Activated CD4-positive, alpha-beta T cell treated with anti-CD3 and anti-CD28 coated beads for 36 hours (primary cell): ENCODE results near the gene PLEKHH3. TPM values are rescaled to one million over a fixed set of nuclear protein-coding genes. Genes with fewer than 3 reads are reported as not detected.

Source experiments
- ATAC-seq: fragments of 200-7000 bp; cut with Tn5 transposase; one replicate; pipeline ENCODE4 v1.10.0; 2021; ENCODE audit warnings: mild to moderate bottlenecking, moderate library complexity
- CTCF ChIA-PET: fragments of 350-600 bp; sonication (Branson Sonifier 250); formaldehyde crosslinking; loops from one replicate; lab custom pipeline; 2021; ENCODE audit warnings: antibody characterized with exemption; lab: Charles Lee
- POLR2A ChIA-PET: fragments of 350-600 bp; sonication (Branson Sonifier 250); formaldehyde crosslinking; loops from one replicate; lab custom pipeline; 2021; ENCODE audit warnings: antibody characterized with exemption, inconsistent platforms; lab: Charles Lee
- DNase-seq: peaks from one replicate; pipeline ENCODE4 v3.0.0-alpha.2; 2020
- H3K27ac Mint-ChIP-seq: one replicate; pipeline ENCODE4 v1.8.0; 2021; ENCODE audit warnings: mixed read lengths
- H3K27me3 Mint-ChIP-seq: one replicate; pipeline ENCODE4 v1.8.0; 2021; ENCODE audit warnings: mixed read lengths
- H3K36me3 Mint-ChIP-seq: one replicate; pipeline ENCODE4 v1.8.0; 2021; ENCODE audit warnings: low read depth, mixed read lengths
- H3K4me1 Mint-ChIP-seq: one replicate; pipeline ENCODE4 v1.8.0; 2021; ENCODE audit warnings: mixed read lengths
- H3K4me3 Mint-ChIP-seq: one replicate; pipeline ENCODE4 v1.8.0; 2021; ENCODE audit warnings: mild to moderate bottlenecking, moderate library complexity, mixed read lengths
- H3K9me3 Mint-ChIP-seq: one replicate; pipeline ENCODE4 v1.8.0; 2021; ENCODE audit warnings: low read depth, mixed read lengths
- intact Hi-C, 2 experiments: fragments of 100-400 bp; cut with DNase I in 1 of 2; cut with micrococcal nuclease in 1 of 2; formaldehyde crosslinking; loops; one replicate each; pipeline versions ENCODE4 v1.14.2 to v1.15.1; 2022 to 2024; cut with DNase I, micrococcal nuclease
- total RNA-seq, 2 experiments: library from RNA; stranded (reverse); gene quantifications; one replicate each; pipeline ENCODE4 v1.2.3, GENCODE V29; 2021

PLEKHH3 gene
- total RNA-seq, 2 experiments from 2014 or later = 0.73 to 0.97 TPM

- POLR2A ChIA-PET = interaction anchor here (0.6 kb wide), 1 partner anchor 50 kb away, joined by 9 read pairs; the partner anchor contains the start of gene TUBG1
- intact Hi-C loops = loop anchor here in 1 of 2 experiments (1.0 kb wide), 2 partner anchors 18 to 50 kb away; partner anchors contain the start of genes RETREG3 and TUBG1
- Mint-ChIP-seq H3K27me3 (no peaks in the 10 kb centered on the region), H3K27ac (peak within 1 kb of the TSS; percentile 67), H3K36me3 (no peaks in the 10 kb centered on the region), H3K9me3 (no peaks in the 10 kb centered on the region), H3K4me1 (peaks cover 26% of the 10 kb centered on the region), H3K4me3 (peak within 1 kb of the TSS; percentile 86)
- CTCF ChIA-PET = interaction anchor here (0.6 to 1.7 kb wide), 4 partner anchors 20 to 157 kb away, joined by 3 to 8 read pairs (median 4); partner anchors contain the start of gene PSMC3IP
- peak; percentile 83 for DNase-seq
- peak; percentile 73 for ATAC-seq
Observed at GRCh38 chr17:42659079-42659931, 17.5 kb downstream of the PLEKHH3 start, which contains the start of gene TUBG2. Gene TUBG2 (plus strand): TSS chr17:42659284. CDS start chr17:42659504, 220 bp downstream.

- Mint-ChIP-seq H3K4me3 (peak overlapping the region; percentile 86), H3K27ac (peak overlapping the region; percentile 29), H3K27me3 (peaks cover 3% of the 10 kb centered on the region), H3K36me3 (no peaks in the 10 kb centered on the region), H3K4me1 (peaks cover 26% of the 10 kb centered on the region), H3K9me3 (no peaks in the 10 kb centered on the region)
- intact Hi-C loops = no loop called here
- ChIA-PET POLR2A (no interaction called here), CTCF (interaction anchor here (1.1 kb wide), 1 partner anchor 78 kb away, joined by 4 read pairs; no protein-coding TSS in a partner anchor)
- ATAC-seq (no peak), DNase-seq (no peak)
Observed at GRCh38 chr17:42657824-42658588, 18.8 kb downstream of the PLEKHH3 start.

- intact Hi-C loops = no loop called here
- Mint-ChIP-seq H3K27me3 (peaks cover 5% of the 10 kb centered on the region), H3K4me3 (no peak overlapping the region), H3K36me3 (no peaks in the 10 kb centered on the region), H3K9me3 (no peaks in the 10 kb centered on the region), H3K27ac (no peak overlapping the region), H3K4me1 (peaks cover 26% of the 10 kb centered on the region)
- ATAC-seq (no peak), DNase-seq (no peak)
- CTCF ChIA-PET = no interaction called here
- POLR2A ChIA-PET = no interaction called here
Observed at GRCh38 chr17:42655528-42655927, 21.3 kb downstream of the PLEKHH3 start.

GRCh38 chr17:42653179-42654124, 23.3 kb downstream of the PLEKHH3 start:
- POLR2A ChIA-PET = interaction anchor here (0.6 kb wide), 1 partner anchor 10 kb away, joined by 6 read pairs; no protein-coding TSS in a partner anchor
- H3K4me1 Mint-ChIP-seq = peaks cover 17% of the 10 kb centered on the region
- CTCF ChIA-PET = interaction anchor here (0.6 to 0.7 kb wide), 2 partner anchors 10 to 75 kb away, joined by 3 to 4 read pairs; no protein-coding TSS in a partner anchor
- DNase-seq (no peak), ATAC-seq (no peak)
- intact Hi-C loops = no loop called here
- H3K36me3 Mint-ChIP-seq = no peaks in the 10 kb centered on the region
- H3K27ac Mint-ChIP-seq = no peak overlapping the region
- no peak overlapping the region for H3K4me3 Mint-ChIP-seq
- no peaks in the 10 kb centered on the region for H3K9me3 Mint-ChIP-seq
- peaks cover 5% of the 10 kb centered on the region for H3K27me3 Mint-ChIP-seq

- no peak overlapping the region for H3K4me3 Mint-ChIP-seq
- DNase-seq = no peak
- H3K4me1 Mint-ChIP-seq = peaks cover 10% of the 10 kb centered on the region
- POLR2A ChIA-PET = no interaction called here
- no peak overlapping the region for H3K27ac Mint-ChIP-seq
- intact Hi-C loops = no loop called here
- no peaks in the 10 kb centered on the region for H3K9me3 Mint-ChIP-seq
- H3K36me3 Mint-ChIP-seq = no peaks in the 10 kb centered on the region
- peaks cover 5% of the 10 kb centered on the region for H3K27me3 Mint-ChIP-seq
- CTCF ChIA-PET = interaction anchor here (0.6 kb wide), 1 partner anchor 23 kb away, joined by 3 read pairs; no protein-coding TSS in a partner anchor
- ATAC-seq = no peak
Observed at GRCh38 chr17:42651392-42651791, 25.4 kb downstream of the PLEKHH3 start.

- POLR2A ChIA-PET = no interaction called here
- Mint-ChIP-seq H3K4me1 (no peaks in the 10 kb centered on the region), H3K9me3 (no peaks in the 10 kb centered on the region)
Observed at GRCh38 chr17:42647778-42648177, 29.0 kb downstream of the PLEKHH3 start.

GRCh38 chr17:42642336-42642735, 34.5 kb downstream of the PLEKHH3 start:
- Mint-ChIP-seq H3K4me3 (no peak overlapping the region), H3K27me3 (peaks cover 2% of the 10 kb centered on the region), H3K4me1 (no peaks in the 10 kb centered on the region), H3K27ac (no peak overlapping the region), H3K36me3 (no peaks in the 10 kb centered on the region), H3K9me3 (no peaks in the 10 kb centered on the region)
- ChIA-PET POLR2A (no interaction called here), CTCF (interaction anchor here (0.7 kb wide), 1 partner anchor 800 kb away, joined by 3 read pairs; no protein-coding TSS in a partner anchor)
- no peak for ATAC-seq
- intact Hi-C loops = no loop called here
- DNase-seq = no peak

More at GRCh38 chr17:42647778-42648177, 29.0 kb downstream of the PLEKHH3 start:
- no peak for ATAC-seq
- Mint-ChIP-seq H3K27ac (no peak overlapping the region), H3K27me3 (peaks cover 2% of the 10 kb centered on the region), H3K36me3 (no peaks in the 10 kb centered on the region), H3K4me3 (no peak overlapping the region)
- intact Hi-C loops = no loop called here
- CTCF ChIA-PET = interaction anchor here (0.7 kb wide), 1 partner anchor 460 kb away, joined by 3 read pairs; no protein-coding TSS in a partner anchor
- no peak for DNase-seq

- no peaks in the 10 kb centered on the region for H3K36me3 Mint-ChIP-seq
- ATAC-seq (no peak), DNase-seq (no peak)
- no peaks in the 10 kb centered on the region for H3K9me3 Mint-ChIP-seq
- POLR2A ChIA-PET = no interaction called here
- no peaks in the 10 kb centered on the region for H3K4me1 Mint-ChIP-seq
- no peak overlapping the region for H3K27ac Mint-ChIP-seq
- H3K4me3 Mint-ChIP-seq = no peak overlapping the region
- CTCF ChIA-PET = no interaction called here
- H3K27me3 Mint-ChIP-seq = peaks cover 2% of the 10 kb centered on the region
- intact Hi-C loops = no loop called here
Observed at GRCh38 chr17:42640121-42640520, 36.7 kb downstream of the PLEKHH3 start.

GRCh38 chr17:42639525-42640113, 37.2 kb downstream of the PLEKHH3 start:
- DNase-seq = no peak
- H3K27me3 Mint-ChIP-seq = peaks cover 2% of the 10 kb centered on the region
- ChIA-PET CTCF (no interaction called here), POLR2A (interaction anchor here (0.8 kb wide), 1 partner anchor 100 kb away, joined by 3 read pairs; no protein-coding TSS in a partner anchor)
- ATAC-seq = no peak
- H3K9me3 Mint-ChIP-seq = no peaks in the 10 kb centered on the region
- H3K36me3 Mint-ChIP-seq = no peaks in the 10 kb centered on the region
- no peaks in the 10 kb centered on the region for H3K4me1 Mint-ChIP-seq
- no peak overlapping the region for H3K27ac Mint-ChIP-seq
- no peak overlapping the region for H3K4me3 Mint-ChIP-seq
- intact Hi-C loops = no loop called here

GRCh38 chr17:42632949-42633444, 43.8 kb downstream of the PLEKHH3 start:
- Mint-ChIP-seq H3K4me1 (no peaks in the 10 kb centered on the region), H3K36me3 (no peaks in the 10 kb centered on the region), H3K27me3 (no peaks in the 10 kb centered on the region), H3K4me3 (no peak overlapping the region), H3K27ac (no peak overlapping the region), H3K9me3 (no peaks in the 10 kb centered on the region)
- DNase-seq (no peak), ATAC-seq (no peak)
- CTCF ChIA-PET = no interaction called here
- intact Hi-C loops = no loop called here
- POLR2A ChIA-PET = interaction anchor here (0.5 kb wide), 1 partner anchor 33 kb away, joined by 3 read pairs; no protein-coding TSS in a partner anchor
